ES-I3 (cell line): Measurements from ENCODE around the gene QSER1.

Source experiments
- H3K36me3 ChIP-seq: 2 replicates; pipeline ENCODE4 v1.6.1; 2013; ENCODE audit warnings: mild to moderate bottlenecking, low read length, control low read depth, moderate library complexity; ENCODE audit not compliant: insufficient read depth
- H3K4me1 ChIP-seq: 2 replicates; pipeline ENCODE4 v1.6.1; 2013; ENCODE audit warnings: mild to moderate bottlenecking, control low read depth, low read length; ENCODE audit not compliant: insufficient read depth
- H3K9ac ChIP-seq: 2 replicates; pipeline ENCODE4 v1.6.1; 2013; ENCODE audit warnings: low read depth, mild to moderate bottlenecking, low read length, moderate library complexity
- H3K9me3 ChIP-seq: 2 replicates; pipeline ENCODE4 v1.6.1; 2013; ENCODE audit warnings: mild to moderate bottlenecking, low read length, moderate library complexity; ENCODE audit not compliant: control insufficient read depth, insufficient read depth

QSER1 gene

DNA sequence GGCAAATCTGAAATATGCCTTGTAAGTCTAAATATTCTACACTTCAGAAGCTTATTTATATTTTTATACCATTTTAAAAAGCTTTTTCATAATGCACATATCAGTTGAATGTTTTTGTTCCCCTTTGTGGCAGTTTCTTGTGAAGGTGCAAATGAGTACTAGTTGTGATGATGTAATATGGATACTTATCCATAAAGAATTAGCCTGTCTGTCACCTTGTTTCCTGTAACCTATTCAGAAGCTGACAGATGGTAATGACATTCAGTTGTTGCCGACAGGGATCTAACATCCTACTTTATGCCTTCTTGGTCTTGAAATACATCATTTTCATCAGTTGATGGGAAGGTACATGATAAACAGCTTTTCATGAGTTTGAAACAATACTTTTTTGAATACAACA, 2.9 kb downstream of the QSER1 start:
- no peak overlapping the region for H3K9ac ChIP-seq
- H3K36me3 ChIP-seq = no peaks in the 10 kb centered on the region
- H3K9me3 ChIP-seq = no peaks in the 10 kb centered on the region
- peaks cover 6% of the 10 kb centered on the region; the same call in 1 of the 2 replicates for H3K4me1 ChIP-seq

DNA sequence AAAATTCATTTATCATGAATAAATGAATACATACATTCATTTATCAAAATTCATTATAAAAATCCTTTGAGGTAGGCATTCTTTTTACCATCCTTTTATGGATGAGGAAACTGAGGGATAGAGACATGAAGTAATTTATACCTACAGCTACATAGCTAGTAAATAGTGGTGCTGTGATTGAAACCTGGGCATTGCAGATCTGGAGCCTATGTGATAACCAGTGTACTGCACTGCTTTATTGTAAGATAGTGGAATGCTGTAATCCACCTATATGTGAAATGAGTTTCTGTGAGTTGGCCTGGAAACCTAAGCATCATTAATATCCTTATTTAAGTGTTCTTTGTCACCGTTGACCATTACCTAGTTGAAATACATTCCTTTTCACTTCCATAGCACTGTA, 4.5 kb downstream of the QSER1 start:
- H3K9me3 ChIP-seq = no peaks in the 10 kb centered on the region
- no peaks in the 10 kb centered on the region for H3K36me3 ChIP-seq
- H3K4me1 ChIP-seq = peaks cover 8% of the 10 kb centered on the region; the same call in 1 of the 2 replicates
- no peak overlapping the region for H3K9ac ChIP-seq

DNA sequence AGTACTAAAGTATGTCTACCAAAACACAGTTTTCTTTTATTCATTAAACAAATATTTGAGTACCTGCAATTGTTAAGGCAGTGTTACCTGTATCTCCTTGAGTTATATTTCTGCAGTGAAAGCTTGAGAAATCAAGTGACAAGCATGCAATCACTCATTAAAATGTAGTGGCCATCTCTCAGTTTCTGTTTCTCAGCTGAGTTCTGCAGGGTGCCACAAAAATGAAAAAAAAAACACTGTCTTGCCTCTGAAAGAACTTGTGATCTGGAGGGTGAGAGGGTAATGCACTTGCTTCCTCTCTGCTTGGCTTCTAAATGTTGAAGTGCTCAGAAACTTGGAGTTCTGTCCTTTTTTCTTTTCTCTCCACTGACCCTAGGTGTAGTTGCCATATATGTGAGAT, 6.8 kb downstream of the QSER1 start:
- H3K9ac ChIP-seq = no peak overlapping the region
- peaks cover 13% of the 10 kb centered on the region; the same call in 1 of the 2 replicates for H3K4me1 ChIP-seq
- peaks cover 2% of the 10 kb centered on the region; the same call in 1 of the 2 replicates for H3K36me3 ChIP-seq
- H3K9me3 ChIP-seq = no peaks in the 10 kb centered on the region

DNA sequence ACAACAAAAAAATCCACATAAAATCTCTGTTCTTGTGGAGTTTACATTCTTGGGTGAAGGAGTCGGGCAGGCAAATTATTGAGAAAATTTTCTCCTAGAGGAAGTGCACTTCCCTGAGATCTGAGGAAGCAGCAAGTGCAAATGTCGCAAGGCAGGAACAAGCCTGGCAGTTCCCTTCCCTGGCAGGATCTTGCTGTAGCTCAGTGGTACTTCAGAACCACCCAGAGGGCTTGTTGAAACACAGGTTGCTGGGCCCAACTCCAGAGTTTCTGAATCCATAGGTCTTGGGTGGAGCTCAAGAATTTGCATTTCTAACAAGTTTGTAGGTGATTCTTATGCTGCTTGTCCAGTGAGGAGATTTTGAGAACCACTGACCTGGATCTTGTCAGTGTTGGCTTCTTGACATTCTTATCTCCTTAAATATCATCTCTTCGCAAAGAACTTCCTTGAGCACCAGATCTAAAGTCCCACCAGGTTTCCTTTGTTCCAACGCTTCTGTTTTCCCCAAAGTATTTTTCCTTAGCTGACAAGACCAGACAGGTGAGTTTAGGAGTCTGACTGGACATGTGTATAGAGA, 9.6 kb downstream of the QSER1 start:
- no peak overlapping the region for H3K9ac ChIP-seq
- H3K36me3 ChIP-seq = peaks cover 2% of the 10 kb centered on the region; the same call in 1 of the 2 replicates
- no peaks in the 10 kb centered on the region for H3K9me3 ChIP-seq
- peaks cover 12% of the 10 kb centered on the region; the same call in 1 of the 2 replicates for H3K4me1 ChIP-seq

DNA sequence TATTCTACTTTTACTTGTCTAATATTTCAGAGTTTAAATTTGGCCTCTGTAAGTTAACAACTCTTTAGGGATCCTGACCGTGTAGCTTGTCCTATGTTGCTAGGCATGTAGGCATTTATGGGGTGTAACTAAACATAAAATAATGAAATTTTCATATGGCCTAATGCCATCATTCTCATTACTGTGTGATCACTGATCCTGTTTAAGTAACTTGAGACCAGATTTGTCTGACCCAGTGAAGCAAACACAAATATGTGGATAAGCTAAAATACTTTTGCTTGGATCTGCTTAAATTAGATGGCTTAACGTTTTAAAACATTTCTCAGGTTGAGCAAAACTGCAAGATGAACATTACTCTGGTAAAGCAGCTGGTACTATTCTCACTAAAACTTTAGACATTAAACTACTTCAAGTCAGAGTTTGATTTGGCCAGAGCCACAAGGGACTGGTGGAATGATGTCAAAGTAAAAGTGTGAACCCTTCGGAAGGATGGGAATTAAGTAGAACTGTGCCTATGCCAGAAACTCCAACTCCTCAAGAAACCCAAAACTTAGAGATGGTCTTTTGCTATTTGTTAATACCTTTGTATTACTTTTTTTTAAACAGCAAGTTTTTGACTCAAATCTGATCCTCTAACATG, 12.5 kb downstream of the QSER1 start:
- peaks cover 8% of the 10 kb centered on the region; the same call in 1 of the 2 replicates for H3K4me1 ChIP-seq
- H3K36me3 ChIP-seq = peaks cover 2% of the 10 kb centered on the region; the same call in 1 of the 2 replicates
- no peaks in the 10 kb centered on the region for H3K9me3 ChIP-seq
- no peak overlapping the region for H3K9ac ChIP-seq

DNA sequence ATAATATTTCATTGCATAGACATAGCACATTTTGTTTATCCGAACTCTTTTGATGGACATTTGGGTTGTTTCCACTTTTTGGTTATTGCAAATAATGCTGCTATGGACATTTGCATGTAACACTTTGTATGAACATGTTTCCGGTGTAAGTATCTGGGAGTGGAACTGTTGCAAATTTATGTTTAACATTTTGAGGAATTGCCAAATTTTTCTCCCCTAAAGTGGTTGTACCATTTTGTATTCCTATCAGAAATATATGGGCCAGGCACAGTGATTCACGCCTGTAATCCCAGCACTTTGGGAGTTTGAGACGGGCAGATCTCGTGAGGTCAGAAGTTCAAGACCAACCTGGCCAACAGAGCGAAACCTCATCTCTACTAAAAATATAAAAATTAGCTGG, 16.0 kb downstream of the QSER1 start:
- Histone ChIP-seq H3K9me3 (no peaks in the 10 kb centered on the region), H3K4me1 (no peaks in the 10 kb centered on the region), H3K36me3 (no peaks in the 10 kb centered on the region), H3K9ac (no peak overlapping the region)

DNA sequence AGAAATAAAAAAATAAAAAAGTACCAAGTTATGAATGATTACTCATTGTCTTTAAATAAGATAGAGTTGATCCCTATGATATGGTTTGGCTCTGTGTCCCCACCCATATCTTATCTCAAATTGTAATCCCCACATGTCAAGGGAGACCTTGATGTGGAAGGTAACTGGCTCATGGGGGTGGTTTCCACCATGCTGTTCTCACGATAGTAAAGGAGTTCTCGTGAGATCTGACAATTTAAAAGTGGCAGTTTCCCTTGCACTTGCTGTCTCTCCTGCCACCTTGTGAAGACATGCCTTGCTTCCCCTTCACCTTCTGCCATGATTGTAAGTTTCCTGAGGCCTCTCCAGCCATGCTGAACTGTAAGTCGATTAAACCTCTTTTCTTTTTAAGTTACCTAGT, 18.8 kb downstream of the QSER1 start:
- Histone ChIP-seq H3K4me1 (no peaks in the 10 kb centered on the region), H3K9me3 (no peaks in the 10 kb centered on the region), H3K9ac (no peak overlapping the region), H3K36me3 (no peaks in the 10 kb centered on the region)

DNA sequence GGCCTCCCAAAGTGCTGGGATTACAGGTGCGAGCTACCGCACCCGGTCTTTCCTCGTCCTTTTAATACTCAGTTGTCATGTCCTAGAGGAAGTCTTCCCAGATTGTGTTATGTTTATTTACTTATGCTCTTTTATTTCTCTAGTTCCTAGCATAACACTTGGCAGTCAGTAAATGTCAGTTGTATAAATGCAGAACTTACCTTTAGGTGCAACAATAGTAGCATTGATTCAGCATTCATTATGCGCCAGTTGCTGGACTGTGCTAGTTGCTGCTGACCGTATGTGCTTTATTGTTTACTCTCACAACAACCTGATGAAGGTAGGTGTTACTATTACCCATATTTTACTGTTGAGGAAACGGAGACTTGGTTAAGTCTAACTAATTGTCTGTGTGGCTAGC, 20.8 kb downstream of the QSER1 start:
- no peaks in the 10 kb centered on the region for H3K4me1 ChIP-seq
- H3K9ac ChIP-seq = no peak overlapping the region
- no peaks in the 10 kb centered on the region for H3K9me3 ChIP-seq
- H3K36me3 ChIP-seq = no peaks in the 10 kb centered on the region

DNA sequence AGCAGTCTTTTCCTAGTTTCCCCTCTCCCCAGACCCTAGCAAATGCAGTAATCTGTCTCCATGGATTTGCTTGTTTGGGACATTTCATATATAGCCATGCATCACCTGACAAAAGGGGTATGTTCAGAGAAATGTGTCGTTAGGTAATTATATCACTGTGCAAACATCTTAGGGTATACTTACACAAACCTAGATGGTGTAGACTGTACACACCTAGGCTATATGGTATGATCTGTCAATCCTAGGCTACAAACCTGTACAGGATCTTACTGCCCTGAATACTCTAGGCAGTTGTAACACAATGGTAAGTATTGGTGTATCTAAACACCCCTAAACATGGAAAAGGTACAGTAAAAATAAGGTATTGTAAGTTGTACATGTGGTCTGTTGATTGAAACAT, 23.8 kb downstream of the QSER1 start:
- Histone ChIP-seq H3K9ac (no peak overlapping the region), H3K4me1 (no peaks in the 10 kb centered on the region), H3K9me3 (no peaks in the 10 kb centered on the region), H3K36me3 (no peaks in the 10 kb centered on the region)

DNA sequence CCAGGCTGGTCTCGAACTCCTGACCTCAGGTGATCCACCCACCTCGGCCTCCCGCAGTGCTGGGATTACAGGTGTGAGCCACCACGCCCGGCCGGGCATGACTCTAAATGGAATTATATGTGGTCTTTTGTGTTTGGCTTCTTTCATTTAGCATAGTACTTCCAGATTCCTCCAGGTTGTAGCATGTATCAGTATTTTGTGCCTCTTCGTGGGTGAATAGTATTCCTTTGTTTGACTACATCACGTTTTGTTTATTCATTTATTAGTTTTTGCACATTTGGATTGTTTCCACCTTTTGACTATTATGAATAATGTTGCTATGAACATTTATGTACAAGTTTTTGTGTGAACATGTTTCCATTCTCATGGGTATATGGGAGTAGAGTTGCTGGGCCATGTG, 24.4 kb downstream of the QSER1 start:
- Histone ChIP-seq H3K9me3 (no peaks in the 10 kb centered on the region), H3K9ac (no peak overlapping the region), H3K36me3 (no peaks in the 10 kb centered on the region), H3K4me1 (no peaks in the 10 kb centered on the region)

DNA sequence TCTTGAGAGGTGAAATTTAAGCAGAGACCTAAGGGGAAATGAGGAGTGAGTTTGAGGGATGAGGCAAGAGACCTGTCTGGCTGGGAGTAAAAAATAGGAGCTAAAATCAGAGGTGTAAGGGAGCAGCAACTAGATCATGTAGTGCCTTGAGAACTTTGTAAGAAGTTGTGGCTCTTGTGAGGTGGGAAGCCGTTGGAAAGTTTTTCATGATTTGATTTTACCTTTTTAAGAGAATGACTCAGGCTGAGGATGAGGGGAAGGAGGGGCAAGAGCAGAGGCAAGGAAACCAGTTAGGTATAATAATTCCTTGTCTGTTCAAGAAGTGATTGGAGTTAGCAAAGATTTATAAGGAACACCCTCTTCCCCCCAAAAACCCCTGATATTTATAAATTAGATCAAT, 25.8 kb downstream of the QSER1 start:
- Histone ChIP-seq H3K9ac (no peak overlapping the region), H3K36me3 (no peaks in the 10 kb centered on the region), H3K4me1 (no peaks in the 10 kb centered on the region), H3K9me3 (no peaks in the 10 kb centered on the region)

DNA sequence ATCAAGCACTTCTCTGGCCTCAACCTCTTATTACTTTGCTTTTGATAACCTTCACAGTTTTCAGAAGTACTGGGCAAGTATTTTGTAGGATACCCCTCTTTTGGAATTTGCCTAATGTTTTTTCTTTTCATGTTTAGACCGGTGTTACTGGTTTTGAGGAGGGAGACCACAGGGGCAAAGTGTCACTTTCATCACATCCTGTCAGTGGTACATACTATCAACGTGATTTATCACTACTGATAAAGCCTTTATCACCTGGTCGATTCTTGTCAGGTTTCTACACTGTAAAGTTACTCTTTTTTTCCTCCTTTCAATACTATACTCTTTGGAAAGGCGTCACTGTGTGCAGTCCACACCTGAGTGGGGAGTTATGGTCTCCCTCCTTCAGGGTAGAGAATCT, 26.7 kb downstream of the QSER1 start:
- no peaks in the 10 kb centered on the region for H3K36me3 ChIP-seq
- H3K9me3 ChIP-seq = no peaks in the 10 kb centered on the region
- H3K4me1 ChIP-seq = no peaks in the 10 kb centered on the region
- no peak overlapping the region for H3K9ac ChIP-seq

DNA sequence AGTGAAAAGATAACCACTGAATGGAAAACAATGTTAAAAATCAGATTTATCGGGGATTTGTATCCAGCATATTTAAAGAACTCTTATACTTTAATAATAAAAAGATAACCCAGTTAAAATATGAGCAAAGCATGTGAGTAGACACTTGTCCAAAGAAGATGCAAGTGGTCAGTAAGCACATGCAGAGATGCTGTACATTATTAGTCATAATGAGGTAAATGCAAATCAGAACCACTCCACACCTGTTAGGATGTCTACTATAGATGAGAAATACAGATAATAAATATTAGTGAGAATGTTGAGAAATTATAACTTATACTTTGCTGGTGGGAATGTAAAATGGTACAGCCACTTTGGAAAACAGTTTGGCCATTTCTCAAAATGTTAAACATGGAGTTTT, 28.0 kb downstream of the QSER1 start:
- H3K4me1 ChIP-seq = no peaks in the 10 kb centered on the region
- H3K36me3 ChIP-seq = no peaks in the 10 kb centered on the region
- H3K9me3 ChIP-seq = no peaks in the 10 kb centered on the region
- H3K9ac ChIP-seq = no peak overlapping the region

DNA sequence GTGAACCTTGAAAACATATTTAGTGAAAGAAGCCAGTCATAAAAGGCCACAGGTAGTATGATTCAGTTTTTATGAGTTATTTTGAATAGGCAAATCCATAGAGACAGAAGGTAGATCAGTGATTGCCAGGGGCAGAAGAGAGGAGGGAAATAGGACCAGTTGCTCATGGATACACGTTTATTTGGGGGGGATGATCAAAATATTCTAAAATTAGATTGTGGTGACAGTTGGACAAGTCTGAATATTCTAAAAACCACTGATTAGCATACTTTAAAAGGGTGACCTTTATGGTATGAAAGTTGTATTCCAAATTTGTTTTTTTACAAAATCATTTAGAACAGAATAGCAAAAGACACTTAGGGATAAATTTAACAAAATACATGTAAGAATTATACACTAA, 28.6 kb downstream of the QSER1 start:
- no peaks in the 10 kb centered on the region for H3K4me1 ChIP-seq
- no peaks in the 10 kb centered on the region for H3K9me3 ChIP-seq
- H3K9ac ChIP-seq = no peak overlapping the region
- no peaks in the 10 kb centered on the region for H3K36me3 ChIP-seq

DNA sequence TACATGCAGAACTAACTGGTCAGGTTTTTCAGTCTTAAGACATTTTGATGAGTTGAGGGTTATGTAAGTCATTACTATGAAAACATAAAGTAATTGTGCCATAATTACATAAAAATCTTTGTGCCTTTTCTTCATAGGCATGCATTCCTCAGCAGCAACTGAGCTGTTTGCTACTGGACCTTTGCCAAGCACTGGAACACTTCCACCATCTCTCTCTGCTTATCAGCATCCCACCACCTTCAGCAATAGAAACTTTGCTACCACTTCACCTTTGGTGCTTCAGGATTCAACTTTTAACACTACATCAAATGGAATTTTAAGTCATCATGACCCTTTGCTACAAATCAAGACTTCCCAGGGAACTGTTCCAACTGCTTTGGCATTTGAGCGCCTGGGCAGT, 39.0 kb downstream of the QSER1 start:
- Histone ChIP-seq H3K36me3 (peaks cover 42% of the 10 kb centered on the region), H3K9ac (no peak overlapping the region), H3K9me3 (no peaks in the 10 kb centered on the region), H3K4me1 (no peaks in the 10 kb centered on the region)
